IgD-negative memory B cell (primary cell): ENCODE data around the gene TDRD7. TPM values are rescaled to one million over a fixed set of nuclear protein-coding genes. Genes with fewer than 3 reads are reported as not detected.
A peak's percentile ranks its signal among the peaks of the same experiment; 100 is the strongest.

Experiments used
- H3K27ac Mint-ChIP-seq, 3 donors: one replicate each; pipeline ENCODE4 v1.8.0; 2020 to 2022; ENCODE audit warnings: mild to moderate bottlenecking in 3 of 3, mixed read lengths in 3 of 3, moderate library complexity in 1 of 3
- H3K27me3 Mint-ChIP-seq: one replicate; pipeline ENCODE4 v1.8.0; 2021; ENCODE audit warnings: mixed read lengths
- H3K36me3 Mint-ChIP-seq: one replicate; pipeline ENCODE4 v1.8.0; 2020; ENCODE audit warnings: mild to moderate bottlenecking, mixed read lengths
- H3K4me1 Mint-ChIP-seq, 3 donors: one replicate each; pipeline ENCODE4 v1.8.0; 2020 to 2022; ENCODE audit warnings: mixed read lengths in 3 of 3, mild to moderate bottlenecking in 1 of 3
- H3K4me3 Mint-ChIP-seq, 4 donors: one replicate each; pipeline ENCODE4 v1.8.0; 2020 to 2022; ENCODE audit warnings: mild to moderate bottlenecking in 4 of 4, mixed read lengths in 4 of 4, moderate library complexity in 3 of 4
- H3K9me3 Mint-ChIP-seq, 3 donors: one replicate each; pipeline ENCODE4 v1.8.0; 2020 to 2021; ENCODE audit warnings: mixed read lengths in 3 of 3, mild to moderate bottlenecking in 1 of 3
- polyA plus RNA-seq: library from polyadenylated mRNA; unstranded; fragments of 300-500 nt; fragmentation: Illumina TruSeq; gene quantifications from one replicate; pipeline ENCODE4 v1.2.3, GENCODE V29; 2021

TDRD7 gene, protein sequence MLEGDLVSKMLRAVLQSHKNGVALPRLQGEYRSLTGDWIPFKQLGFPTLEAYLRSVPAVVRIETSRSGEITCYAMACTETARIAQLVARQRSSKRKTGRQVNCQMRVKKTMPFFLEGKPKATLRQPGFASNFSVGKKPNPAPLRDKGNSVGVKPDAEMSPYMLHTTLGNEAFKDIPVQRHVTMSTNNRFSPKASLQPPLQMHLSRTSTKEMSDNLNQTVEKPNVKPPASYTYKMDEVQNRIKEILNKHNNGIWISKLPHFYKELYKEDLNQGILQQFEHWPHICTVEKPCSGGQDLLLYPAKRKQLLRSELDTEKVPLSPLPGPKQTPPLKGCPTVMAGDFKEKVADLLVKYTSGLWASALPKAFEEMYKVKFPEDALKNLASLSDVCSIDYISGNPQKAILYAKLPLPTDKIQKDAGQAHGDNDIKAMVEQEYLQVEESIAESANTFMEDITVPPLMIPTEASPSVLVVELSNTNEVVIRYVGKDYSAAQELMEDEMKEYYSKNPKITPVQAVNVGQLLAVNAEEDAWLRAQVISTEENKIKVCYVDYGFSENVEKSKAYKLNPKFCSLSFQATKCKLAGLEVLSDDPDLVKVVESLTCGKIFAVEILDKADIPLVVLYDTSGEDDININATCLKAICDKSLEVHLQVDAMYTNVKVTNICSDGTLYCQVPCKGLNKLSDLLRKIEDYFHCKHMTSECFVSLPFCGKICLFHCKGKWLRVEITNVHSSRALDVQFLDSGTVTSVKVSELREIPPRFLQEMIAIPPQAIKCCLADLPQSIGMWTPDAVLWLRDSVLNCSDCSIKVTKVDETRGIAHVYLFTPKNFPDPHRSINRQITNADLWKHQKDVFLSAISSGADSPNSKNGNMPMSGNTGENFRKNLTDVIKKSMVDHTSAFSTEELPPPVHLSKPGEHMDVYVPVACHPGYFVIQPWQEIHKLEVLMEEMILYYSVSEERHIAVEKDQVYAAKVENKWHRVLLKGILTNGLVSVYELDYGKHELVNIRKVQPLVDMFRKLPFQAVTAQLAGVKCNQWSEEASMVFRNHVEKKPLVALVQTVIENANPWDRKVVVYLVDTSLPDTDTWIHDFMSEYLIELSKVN
- 11.1 TPM for polyA plus RNA-seq

DNA sequence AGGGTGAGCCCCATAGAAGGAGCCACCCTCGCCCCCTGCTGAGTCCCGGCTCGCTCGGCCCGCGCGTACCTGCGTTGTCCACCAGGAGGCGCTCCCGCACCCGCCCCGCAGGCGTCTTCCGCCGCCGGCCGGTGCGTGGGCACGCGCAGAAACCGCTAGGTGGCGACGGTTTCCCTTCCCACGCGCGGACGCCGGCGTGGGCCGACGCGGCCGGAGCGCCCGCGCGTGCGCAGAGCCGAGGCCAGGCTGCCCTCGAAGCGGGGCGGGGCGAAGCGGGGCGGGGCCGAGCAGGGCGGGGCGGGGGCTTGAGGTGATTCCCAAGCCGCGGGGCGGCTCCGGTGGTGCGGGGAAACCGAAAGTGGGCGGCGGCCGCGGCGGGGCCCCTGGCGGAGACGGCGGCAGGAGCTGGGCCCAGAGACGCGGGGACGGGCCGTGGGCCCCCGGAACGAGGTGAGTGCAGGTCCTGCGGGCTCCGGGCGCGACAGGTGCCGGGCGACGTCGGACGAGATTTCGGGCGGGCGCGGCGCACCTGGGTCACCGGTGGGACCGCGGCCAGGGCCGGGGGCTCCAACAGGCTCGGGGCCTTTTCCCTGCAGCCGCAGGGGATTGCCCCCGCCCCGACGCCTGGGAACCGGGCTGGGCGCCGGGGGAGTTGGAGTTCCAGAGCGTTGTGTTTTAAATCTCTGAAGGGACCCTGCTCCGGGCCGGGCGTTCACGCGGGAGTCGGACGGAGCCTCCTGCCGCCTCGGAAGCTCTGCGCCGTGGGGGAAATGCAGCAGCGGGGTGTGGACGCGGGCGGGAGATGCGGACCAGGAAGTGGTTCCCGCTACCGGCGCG is at the start of gene TDRD7:
TDRD7 (plus strand) TSS at position 308 of the 837 bp plus-strand sequence. CDS start 16,370 bp downstream, outside the sequence.
- H3K4me3 Mint-ChIP-seq: peak within 1 kb of the TSS; percentile 82 to 95 (median 90)
- H3K27me3 Mint-ChIP-seq: peaks cover 15% of the 10 kb centered on the region
- peak within 1 kb of the TSS; percentile 84 to 95 (median 86) for H3K27ac Mint-ChIP-seq
- H3K36me3 Mint-ChIP-seq: peaks cover 1% of the 10 kb centered on the region
- H3K9me3 Mint-ChIP-seq: peaks cover 0 to 3% (median 0%) of the 10 kb centered on the region in 3 donors
- peaks cover 16 to 31% (median 28%) of the 10 kb centered on the region in 3 donors for H3K4me1 Mint-ChIP-seq

DNA sequence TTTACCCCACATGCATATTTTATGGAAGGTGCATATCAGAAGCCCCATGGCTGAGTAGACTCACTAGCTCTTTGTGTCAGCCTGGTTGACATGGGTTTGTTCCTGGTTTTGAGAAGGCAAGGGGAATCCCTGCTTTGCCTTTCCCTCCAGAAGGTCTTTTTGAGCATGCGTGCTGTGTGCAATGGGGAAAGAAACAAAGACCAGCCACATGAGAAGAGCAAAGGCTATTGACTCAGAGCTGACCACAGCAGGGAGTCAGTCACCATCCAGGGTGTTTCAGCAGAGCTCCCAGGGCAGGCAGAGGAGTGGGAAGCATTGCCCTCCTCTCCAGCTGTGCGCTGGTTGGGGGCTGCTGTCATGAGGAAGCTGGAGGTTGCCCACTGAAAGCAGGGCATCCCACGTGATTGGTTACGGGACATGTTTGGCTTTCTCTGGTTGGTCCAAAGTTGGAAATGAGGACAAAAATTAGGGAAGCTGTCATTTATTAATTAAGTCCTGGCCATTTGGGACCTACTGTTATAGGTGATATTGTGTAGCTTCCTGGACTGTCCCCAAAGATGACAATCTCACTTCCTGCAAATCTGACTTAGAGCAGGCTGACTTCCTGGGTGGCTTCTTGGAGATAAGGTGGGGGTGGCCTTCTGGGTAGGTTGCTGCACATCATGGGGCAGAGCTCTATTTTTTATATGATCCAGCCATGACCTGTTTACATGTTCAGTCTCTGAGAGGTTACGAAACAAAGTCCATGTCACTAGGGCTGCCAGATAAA is 48.9 kb upstream of the TDRD7 start:
- H3K27me3 Mint-ChIP-seq: no peaks in the 10 kb centered on the region
- peak overlapping the region in 1 of 4 donors; percentile 35 for H3K4me3 Mint-ChIP-seq
- peaks cover 11% of the 10 kb centered on the region for H3K36me3 Mint-ChIP-seq
- no peaks in the 10 kb centered on the region for H3K9me3 Mint-ChIP-seq
- peaks cover 8 to 14% (median 12%) of the 10 kb centered on the region in 3 donors for H3K4me1 Mint-ChIP-seq
- peak overlapping the region in 1 of 3 donors; percentile 47 for H3K27ac Mint-ChIP-seq

DNA sequence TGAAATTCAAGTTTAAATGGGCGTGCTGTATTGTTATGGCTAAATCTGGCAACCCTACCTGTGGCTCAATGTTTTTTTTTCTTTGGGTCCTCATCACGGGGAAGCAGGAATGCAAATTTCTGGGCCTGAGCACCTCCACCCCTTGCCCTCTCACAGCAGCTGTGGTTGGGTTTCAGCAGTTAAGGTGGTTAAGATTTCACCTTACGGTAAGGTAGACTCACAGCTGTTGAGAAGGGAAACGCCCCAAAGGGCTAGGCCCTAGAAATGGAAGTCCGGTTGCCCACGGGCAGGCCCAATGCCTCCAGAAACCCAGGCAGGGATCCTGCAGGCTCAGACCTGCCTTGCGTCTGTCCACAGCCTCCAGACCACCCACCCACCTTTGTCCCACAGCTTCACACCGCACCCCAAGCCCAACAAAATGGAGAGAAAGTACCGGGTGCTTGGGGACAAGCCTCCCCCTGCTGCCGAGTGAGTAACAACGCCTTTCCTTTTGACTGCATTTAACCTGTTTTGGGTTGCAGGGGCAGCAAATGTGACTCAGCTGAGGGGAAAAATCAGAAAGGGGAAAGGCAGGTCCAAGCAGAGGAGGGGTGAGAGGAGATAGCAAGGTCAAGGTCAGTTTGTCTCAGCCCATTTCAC is 48.1 kb upstream of the TDRD7 start:
- peaks cover 8 to 14% (median 12%) of the 10 kb centered on the region in 3 donors for H3K4me1 Mint-ChIP-seq
- peaks cover 11% of the 10 kb centered on the region for H3K36me3 Mint-ChIP-seq
- peaks cover 3 to 4% (median 3%) of the 10 kb centered on the region in 3 donors for H3K9me3 Mint-ChIP-seq

DNA sequence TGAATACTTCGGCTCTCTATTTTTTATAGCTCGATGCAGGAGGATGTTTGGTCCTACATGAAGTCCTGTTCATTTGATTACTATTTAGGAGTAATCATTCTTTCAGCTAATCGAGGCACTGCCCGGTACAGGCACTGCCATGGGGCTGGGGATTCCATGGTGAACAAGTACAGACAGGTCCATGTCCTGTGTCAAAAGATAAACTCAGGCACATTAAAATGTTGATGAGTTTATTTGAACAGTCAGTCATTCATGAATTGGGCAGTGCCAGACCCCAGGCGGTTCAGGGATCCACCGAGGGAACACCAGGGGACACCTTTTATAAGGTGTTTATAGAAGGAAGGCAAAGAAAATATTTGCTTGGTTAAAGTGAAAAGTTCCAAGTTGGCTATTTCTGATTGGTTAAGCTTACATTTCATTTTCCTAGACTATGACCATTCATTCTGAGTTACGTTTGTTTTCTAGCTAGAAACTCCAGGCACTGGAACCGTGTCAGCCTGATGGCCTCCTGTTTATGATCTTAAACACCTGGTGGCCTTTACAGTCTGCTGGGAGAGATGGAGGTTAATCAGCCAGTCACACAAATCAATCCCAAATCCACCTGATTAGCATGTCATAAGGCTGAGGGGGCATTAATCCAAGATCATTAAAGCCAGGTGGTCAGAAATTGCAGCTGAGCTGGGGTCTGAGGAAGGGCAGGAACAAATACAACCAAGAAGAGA is 47.0 kb upstream of the TDRD7 start:
- H3K4me1 Mint-ChIP-seq: peaks cover 8 to 14% (median 12%) of the 10 kb centered on the region in 3 donors
- peaks cover 5 to 8% (median 6%) of the 10 kb centered on the region in 3 donors for H3K9me3 Mint-ChIP-seq
- H3K27me3 Mint-ChIP-seq: no peaks in the 10 kb centered on the region
- peak overlapping the region in 2 of 4 donors; percentile 9 to 49 for H3K4me3 Mint-ChIP-seq
- H3K27ac Mint-ChIP-seq: no peak overlapping the region
- peaks cover 14% of the 10 kb centered on the region for H3K36me3 Mint-ChIP-seq

More for the DNA sequence above, 48.1 kb upstream of the TDRD7 start:
- Mint-ChIP-seq H3K27me3 (no peaks in the 10 kb centered on the region), H3K27ac (peak overlapping the region in 2 of 3 donors; percentile 47 to 59), H3K4me3 (peak overlapping the region in 3 of 4 donors; percentile 43 to 77 (median 62))

DNA sequence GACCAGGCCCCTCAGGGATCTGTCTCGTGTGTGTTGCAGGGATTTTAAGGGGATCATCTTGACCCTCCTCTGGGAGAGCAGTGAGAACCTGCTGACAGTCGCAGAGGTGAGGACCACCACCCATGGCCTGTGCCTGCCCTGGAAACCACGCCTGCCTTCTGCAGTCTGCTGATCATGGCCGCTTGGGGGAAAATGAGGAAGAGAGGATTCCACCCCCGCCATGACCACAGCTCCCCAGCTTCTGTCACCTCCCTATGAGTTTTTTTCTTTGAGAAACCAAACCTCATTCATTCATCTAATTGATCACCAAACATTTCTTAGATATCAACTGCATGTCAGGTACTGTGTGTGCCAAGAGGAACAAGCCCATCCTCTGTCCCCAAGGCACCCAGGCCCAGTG is 46.3 kb upstream of the TDRD7 start:
- peaks cover 8 to 14% (median 12%) of the 10 kb centered on the region in 3 donors for H3K4me1 Mint-ChIP-seq
- H3K9me3 Mint-ChIP-seq: peaks cover 5 to 8% (median 6%) of the 10 kb centered on the region in 3 donors
- no peak overlapping the region for H3K4me3 Mint-ChIP-seq
- H3K36me3 Mint-ChIP-seq: peaks cover 10% of the 10 kb centered on the region
- no peaks in the 10 kb centered on the region for H3K27me3 Mint-ChIP-seq
- no peak overlapping the region for H3K27ac Mint-ChIP-seq

DNA sequence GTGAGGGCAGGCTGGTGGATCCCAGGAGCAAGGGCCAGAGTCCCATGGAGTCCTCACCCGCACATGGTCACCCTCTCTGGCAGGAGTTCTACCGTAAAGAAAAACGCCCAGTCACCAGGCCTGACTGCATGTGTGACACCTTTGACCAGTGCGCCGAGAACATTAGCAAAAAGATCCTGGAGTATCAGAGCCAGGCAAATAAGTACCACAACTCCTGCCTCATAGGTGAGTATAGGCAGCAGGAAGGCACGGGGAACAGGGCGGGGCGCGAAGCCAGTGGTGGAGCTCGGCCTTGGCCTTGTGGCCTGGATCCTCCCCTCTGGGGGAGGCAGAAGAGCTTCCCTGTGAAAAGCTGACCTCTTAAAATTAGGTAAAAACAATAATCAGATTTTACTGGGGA is 45.4 kb upstream of the TDRD7 start:
- peak overlapping the region in 1 of 3 donors; percentile 18 for H3K27ac Mint-ChIP-seq
- peaks cover 8 to 14% (median 12%) of the 10 kb centered on the region in 3 donors for H3K4me1 Mint-ChIP-seq
- H3K36me3 Mint-ChIP-seq: peaks cover 14% of the 10 kb centered on the region
- no peak overlapping the region for H3K4me3 Mint-ChIP-seq
- H3K27me3 Mint-ChIP-seq: no peaks in the 10 kb centered on the region
- peaks cover 6 to 8% (median 7%) of the 10 kb centered on the region in 3 donors for H3K9me3 Mint-ChIP-seq

DNA sequence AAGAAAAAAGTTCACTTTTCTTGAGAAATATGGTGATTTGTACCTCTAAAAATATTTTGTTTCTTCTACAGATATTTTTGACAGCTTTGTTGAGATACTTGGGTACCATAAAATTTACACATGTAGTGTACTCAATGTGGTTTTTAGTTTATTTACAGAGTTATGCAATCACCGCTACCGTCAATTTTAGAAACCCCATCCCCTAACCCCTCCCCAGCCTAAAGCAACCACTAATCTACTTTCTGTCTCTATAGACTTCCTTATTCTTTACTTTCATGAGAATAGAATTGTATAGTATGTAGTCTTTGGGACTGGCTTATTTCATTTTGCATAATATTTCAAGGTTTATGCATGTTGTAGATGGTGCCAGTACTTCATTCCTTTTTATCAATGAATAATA is 45.0 kb upstream of the TDRD7 start:
- H3K27ac Mint-ChIP-seq: no peak overlapping the region
- H3K9me3 Mint-ChIP-seq: peaks cover 6 to 8% (median 7%) of the 10 kb centered on the region in 3 donors
- H3K27me3 Mint-ChIP-seq: no peaks in the 10 kb centered on the region
- no peak overlapping the region for H3K4me3 Mint-ChIP-seq
- H3K4me1 Mint-ChIP-seq: peaks cover 8 to 14% (median 12%) of the 10 kb centered on the region in 3 donors
- H3K36me3 Mint-ChIP-seq: peaks cover 15% of the 10 kb centered on the region

DNA sequence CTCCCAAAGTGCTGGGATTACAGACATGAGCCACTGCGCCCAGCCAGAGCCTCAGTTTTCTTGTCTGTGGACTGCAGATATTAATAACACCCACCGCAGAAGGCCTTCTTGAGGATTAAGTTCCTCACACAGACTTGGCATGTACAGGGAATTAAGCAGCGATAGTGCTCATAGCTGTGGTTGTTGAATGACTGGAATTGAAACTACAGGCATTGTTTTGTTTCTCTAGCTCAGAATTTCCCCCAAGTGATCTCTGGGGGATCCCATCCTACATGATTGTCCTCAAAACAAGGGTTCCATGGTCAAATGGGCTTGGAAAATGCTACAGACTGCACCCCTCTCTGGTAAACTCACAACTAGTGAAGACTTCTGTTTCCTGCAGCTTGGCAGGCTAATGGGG is 44.2 kb upstream of the TDRD7 start:
- peaks cover 6 to 8% (median 7%) of the 10 kb centered on the region in 3 donors for H3K9me3 Mint-ChIP-seq
- peaks cover 8 to 13% (median 11%) of the 10 kb centered on the region in 3 donors for H3K4me1 Mint-ChIP-seq
- H3K27me3 Mint-ChIP-seq: no peaks in the 10 kb centered on the region
- no peak overlapping the region for H3K4me3 Mint-ChIP-seq
- no peak overlapping the region for H3K27ac Mint-ChIP-seq
- peaks cover 15% of the 10 kb centered on the region for H3K36me3 Mint-ChIP-seq

DNA sequence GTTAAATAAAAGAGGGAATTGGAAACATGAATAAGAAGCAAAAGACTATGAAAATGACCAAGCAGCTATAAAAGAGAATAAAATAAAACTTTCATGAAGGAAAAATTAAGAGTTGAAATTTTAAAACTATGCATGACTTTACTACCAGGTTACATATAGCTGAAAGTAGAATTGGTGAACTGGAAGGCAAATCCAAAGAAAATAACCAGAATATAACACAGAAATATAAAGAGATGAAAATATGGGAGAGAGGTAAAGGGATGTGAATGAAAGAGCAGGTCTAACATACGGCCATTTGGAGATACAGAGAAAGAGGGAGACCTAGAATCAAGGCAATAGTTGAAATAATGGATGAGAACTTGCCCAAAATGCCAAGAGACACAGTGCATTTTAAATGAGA is 42.9 kb upstream of the TDRD7 start:
- H3K36me3 Mint-ChIP-seq: peaks cover 15% of the 10 kb centered on the region
- H3K4me1 Mint-ChIP-seq: peaks cover under 1 to 5% (median 2%) of the 10 kb centered on the region in 3 donors
- H3K27me3 Mint-ChIP-seq: no peaks in the 10 kb centered on the region
- no peak overlapping the region for H3K4me3 Mint-ChIP-seq
- peaks cover 6 to 8% (median 7%) of the 10 kb centered on the region in 3 donors for H3K9me3 Mint-ChIP-seq
- H3K27ac Mint-ChIP-seq: peak overlapping the region in 1 of 3 donors; percentile 4

DNA sequence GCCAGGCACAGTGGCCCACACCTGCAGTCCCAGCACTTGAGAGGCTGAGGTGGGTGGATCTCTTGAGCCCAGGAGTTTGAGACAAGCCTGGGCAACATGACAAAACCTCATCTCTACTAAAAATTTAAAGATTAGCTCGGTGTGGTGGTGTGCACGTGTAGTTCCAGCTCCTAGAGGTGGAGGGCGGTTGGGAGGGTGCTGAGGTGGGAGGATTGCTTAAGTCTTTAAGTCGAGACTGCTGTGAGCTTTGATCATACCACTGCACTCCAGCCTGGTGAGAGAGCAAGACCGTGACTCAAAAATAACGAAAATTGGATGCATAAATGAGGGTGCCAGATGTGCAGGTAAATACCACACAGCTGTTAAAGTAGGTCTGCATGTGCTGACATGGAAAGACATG is 39.3 kb upstream of the TDRD7 start:
- Mint-ChIP-seq H3K27me3 (no peaks in the 10 kb centered on the region), H3K4me3 (no peak overlapping the region), H3K36me3 (peaks cover 9% of the 10 kb centered on the region), H3K27ac (no peak overlapping the region), H3K4me1 (no peaks in the 10 kb centered on the region), H3K9me3 (peaks cover 6 to 8% (median 7%) of the 10 kb centered on the region in 3 donors)

DNA sequence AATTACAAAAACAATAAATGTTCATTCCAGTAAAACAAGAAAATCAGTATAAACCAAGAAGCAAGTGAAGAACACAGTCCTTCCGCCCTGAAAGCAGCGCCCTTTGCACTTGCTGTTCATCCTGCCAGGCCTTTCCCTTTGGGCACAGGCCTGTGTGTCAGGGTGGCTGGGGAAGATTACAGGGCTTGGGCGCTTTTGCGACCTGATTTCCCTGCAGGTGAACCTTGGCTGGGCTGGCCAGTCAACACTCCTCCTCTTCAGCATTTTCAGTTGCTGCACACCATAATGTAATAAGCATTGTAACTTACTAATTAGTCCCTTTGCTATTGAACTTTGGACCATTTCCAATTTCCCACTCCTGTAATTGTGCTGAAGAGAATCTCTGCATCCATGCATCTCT is 38.6 kb upstream of the TDRD7 start:
- no peaks in the 10 kb centered on the region for H3K4me1 Mint-ChIP-seq
- peaks cover 6 to 8% (median 7%) of the 10 kb centered on the region in 3 donors for H3K9me3 Mint-ChIP-seq
- no peak overlapping the region for H3K4me3 Mint-ChIP-seq
- no peaks in the 10 kb centered on the region for H3K27me3 Mint-ChIP-seq
- peaks cover 9% of the 10 kb centered on the region for H3K36me3 Mint-ChIP-seq
- no peak overlapping the region for H3K27ac Mint-ChIP-seq

DNA sequence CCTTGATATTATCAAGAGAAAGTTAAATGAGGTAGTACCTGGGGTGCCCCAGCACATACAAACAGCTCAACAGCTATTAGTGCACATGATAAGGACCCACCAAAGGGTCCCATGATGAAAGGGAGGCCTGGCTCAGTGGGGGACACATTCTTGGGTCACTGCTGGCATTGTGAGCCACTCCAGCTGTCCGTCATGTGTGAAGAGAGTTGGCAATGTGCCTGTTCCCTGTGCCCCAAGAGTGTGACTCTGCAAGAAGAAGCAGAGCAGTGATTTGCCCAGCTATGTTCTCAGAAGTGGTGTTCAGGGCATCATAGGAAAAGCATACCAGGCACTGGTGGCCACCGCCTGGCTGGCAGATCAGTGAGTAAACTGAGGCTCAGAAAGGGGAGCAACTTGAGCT is 37.1 kb upstream of the TDRD7 start:
- H3K9me3 Mint-ChIP-seq: peaks cover 0 to 1% (median 0%) of the 10 kb centered on the region in 3 donors
- H3K4me1 Mint-ChIP-seq: no peaks in the 10 kb centered on the region
- H3K27ac Mint-ChIP-seq: no peak overlapping the region
- H3K4me3 Mint-ChIP-seq: no peak overlapping the region
- H3K27me3 Mint-ChIP-seq: no peaks in the 10 kb centered on the region
- H3K36me3 Mint-ChIP-seq: peaks cover 13% of the 10 kb centered on the region
